MCF 10A (cell line): ENCODE data around the gene OR9Q1. TPM values are rescaled to one million over a fixed set of nuclear protein-coding genes. Genes with fewer than 3 reads are reported as not detected.

Experiments used
- BruUV-seq: library from RNA; stranded (reverse); fragments of 400-500 nt; replicated peaks from 2 replicates; lab custom pipeline; 2021; lab: Mats Ljungman, UMichigan
- CTCF ChIA-PET: fragments of 300-600 bp; sonication (Branson Sonifier 250); formaldehyde crosslinking; extraction: SDS; loops from one replicate; lab custom pipeline; 2021; ENCODE audit warnings: antibody characterized with exemption, inconsistent platforms; lab: Yijun Ruan, JAX
- POLR2A ChIA-PET: fragments of 300-600, 350-650 bp; sonication (Branson Sonifier 250); formaldehyde crosslinking; extraction: SDS; loops from one replicate; lab custom pipeline; 2020; ENCODE audit warnings: antibody characterized with exemption, inconsistent platforms; lab: Yijun Ruan, JAX
- DNase-seq: peaks from one replicate; pipeline ENCODE4 v3.0.0-alpha.2; 2018; ENCODE audit not compliant: unreplicated experiment
- H3K27ac Mint-ChIP-seq: one replicate; pipeline ENCODE4 v1.8.0; 2022; ENCODE audit warnings: mild to moderate bottlenecking, low read depth, mixed read lengths; ENCODE audit not compliant: unreplicated experiment
- H3K27me3 Mint-ChIP-seq: one replicate; pipeline ENCODE4 v1.8.0; 2022; ENCODE audit warnings: mixed read lengths; ENCODE audit not compliant: insufficient read depth, unreplicated experiment
- H3K36me3 Mint-ChIP-seq: one replicate; pipeline ENCODE4 v1.8.0; 2022; ENCODE audit warnings: mild to moderate bottlenecking, moderate library complexity, mixed read lengths; ENCODE audit not compliant: insufficient read depth, unreplicated experiment
- H3K4me1 Mint-ChIP-seq: one replicate; pipeline ENCODE4 v1.8.0; 2022; ENCODE audit warnings: mixed read lengths; ENCODE audit not compliant: insufficient read depth, unreplicated experiment
- H3K4me3 Mint-ChIP-seq: one replicate; pipeline ENCODE4 v1.8.0; 2022; ENCODE audit warnings: mild to moderate bottlenecking, moderate library complexity, mixed read lengths; ENCODE audit not compliant: unreplicated experiment
- H3K9me3 Mint-ChIP-seq: one replicate; pipeline ENCODE4 v1.8.0; 2022; ENCODE audit warnings: mixed read lengths; ENCODE audit not compliant: unreplicated experiment
- intact Hi-C: fragments of 100-400 bp; cut with micrococcal nuclease; formaldehyde crosslinking; loops from 2 replicates; pipeline ENCODE4 v1.14.1; 2022
- total RNA-seq: library from RNA; stranded (reverse); gene quantifications from 2 replicates; pipeline ENCODE4 v1.2.3, GENCODE V29; 2022
- TF ChIP-seq, protein P1 (sequence below): fragments of 200-600 bp; IDR thresholded peaks from one replicate; pipeline ENCODE4 v1.8.0; 2022; ENCODE audit warnings: antibody characterized with exemption, mild to moderate bottlenecking; ENCODE audit not compliant: unreplicated experiment

The OR9Q1 gene
- total RNA-seq, 1 experiment from 2014 or later, result not detected

DNA sequence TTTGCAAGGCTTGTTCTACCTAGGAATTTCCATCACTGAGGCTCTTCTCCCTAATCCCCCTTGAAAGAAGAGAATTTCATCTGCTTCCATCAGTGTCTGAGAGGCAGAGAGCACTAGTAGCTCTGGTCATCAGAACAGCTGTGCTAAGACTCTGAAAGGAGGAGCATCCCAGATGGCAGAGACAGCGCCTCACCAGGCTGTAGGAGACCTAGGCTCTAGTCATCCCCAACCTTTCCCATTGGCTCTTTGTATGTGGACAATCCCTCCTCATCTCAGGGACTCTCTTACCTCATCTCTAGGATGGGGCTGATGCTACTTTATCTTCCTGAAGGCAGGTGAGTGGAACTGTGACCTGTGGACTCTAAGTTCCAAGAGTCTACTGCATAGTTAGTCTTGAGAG lies 110.5 kb downstream of the OR9Q1 start:
- TF ChIP-seq, protein P1, sequence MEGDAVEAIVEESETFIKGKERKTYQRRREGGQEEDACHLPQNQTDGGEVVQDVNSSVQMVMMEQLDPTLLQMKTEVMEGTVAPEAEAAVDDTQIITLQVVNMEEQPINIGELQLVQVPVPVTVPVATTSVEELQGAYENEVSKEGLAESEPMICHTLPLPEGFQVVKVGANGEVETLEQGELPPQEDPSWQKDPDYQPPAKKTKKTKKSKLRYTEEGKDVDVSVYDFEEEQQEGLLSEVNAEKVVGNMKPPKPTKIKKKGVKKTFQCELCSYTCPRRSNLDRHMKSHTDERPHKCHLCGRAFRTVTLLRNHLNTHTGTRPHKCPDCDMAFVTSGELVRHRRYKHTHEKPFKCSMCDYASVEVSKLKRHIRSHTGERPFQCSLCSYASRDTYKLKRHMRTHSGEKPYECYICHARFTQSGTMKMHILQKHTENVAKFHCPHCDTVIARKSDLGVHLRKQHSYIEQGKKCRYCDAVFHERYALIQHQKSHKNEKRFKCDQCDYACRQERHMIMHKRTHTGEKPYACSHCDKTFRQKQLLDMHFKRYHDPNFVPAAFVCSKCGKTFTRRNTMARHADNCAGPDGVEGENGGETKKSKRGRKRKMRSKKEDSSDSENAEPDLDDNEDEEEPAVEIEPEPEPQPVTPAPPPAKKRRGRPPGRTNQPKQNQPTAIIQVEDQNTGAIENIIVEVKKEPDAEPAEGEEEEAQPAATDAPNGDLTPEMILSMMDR, result no peak
- no peaks in the 10 kb centered on the region for H3K27me3 Mint-ChIP-seq
- no peaks in the 10 kb centered on the region for H3K9me3 Mint-ChIP-seq
- no peaks in the 10 kb centered on the region for H3K36me3 Mint-ChIP-seq
- no peak overlapping the region for H3K4me3 Mint-ChIP-seq
- no peak overlapping the region for H3K27ac Mint-ChIP-seq
- BruUV-seq, result no TSS peak
- DNase-seq, result no peak
- ChIA-PET CTCF (no interaction called here), POLR2A (interaction anchor here (0.8 kb wide), 1 partner anchor 232 kb away, joined by 3 read pairs; no protein-coding TSS in a partner anchor)
- H3K4me1 Mint-ChIP-seq, result peaks cover 10% of the 10 kb centered on the region
- intact Hi-C loops, result no loop called here

DNA sequence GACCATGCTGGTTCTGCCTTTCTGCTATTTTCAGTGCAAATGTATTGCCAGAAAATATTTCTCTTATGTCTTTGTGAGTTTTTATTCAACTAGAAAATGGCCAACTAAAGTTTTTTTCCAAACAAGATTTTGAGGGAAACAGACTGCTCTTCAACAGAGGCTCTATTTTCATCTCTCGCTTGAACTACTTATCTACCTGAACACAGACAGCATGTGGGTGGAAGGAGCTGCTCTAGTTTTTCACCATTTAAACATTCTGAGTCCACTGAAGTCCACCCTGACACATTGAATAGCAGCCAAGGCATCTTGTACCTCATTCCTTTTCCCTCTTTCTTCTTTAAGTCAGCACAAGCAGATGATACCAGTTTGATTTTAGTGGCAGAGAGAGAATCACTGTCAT lies 111.5 kb downstream of the OR9Q1 start:
- no peak for DNase-seq
- ChIA-PET POLR2A (no interaction called here), CTCF (interaction anchor here (0.7 kb wide), 1 partner anchor 388 kb away, joined by 3 read pairs; no protein-coding TSS in a partner anchor)
- H3K9me3 Mint-ChIP-seq, result no peaks in the 10 kb centered on the region
- H3K27me3 Mint-ChIP-seq, result no peaks in the 10 kb centered on the region
- TF ChIP-seq, protein P1, result no peak
- no peak overlapping the region for H3K27ac Mint-ChIP-seq
- peaks cover 10% of the 10 kb centered on the region for H3K4me1 Mint-ChIP-seq
- no peak overlapping the region for H3K4me3 Mint-ChIP-seq
- BruUV-seq, result no TSS peak
- intact Hi-C loops, result no loop called here
- H3K36me3 Mint-ChIP-seq, result no peaks in the 10 kb centered on the region

DNA sequence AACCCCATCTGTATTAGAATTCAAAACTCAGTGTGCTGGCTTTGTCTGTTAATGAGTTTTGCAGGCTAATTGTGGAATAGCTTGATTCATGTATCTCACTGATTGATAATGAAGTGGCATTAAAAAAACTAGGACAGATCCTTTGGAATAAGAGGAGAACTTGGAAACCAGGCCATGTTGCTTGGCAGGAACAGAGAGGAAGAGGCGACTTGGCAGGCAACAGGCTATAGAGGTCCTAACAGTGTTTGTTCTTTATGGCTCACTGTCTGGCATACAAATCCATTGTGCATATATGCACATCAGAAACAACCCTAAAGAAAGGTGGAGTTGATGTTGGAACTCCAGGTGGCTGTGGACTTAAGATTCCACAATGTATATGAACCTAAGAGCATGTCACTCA lies 119.1 kb downstream of the OR9Q1 start:
- no peaks in the 10 kb centered on the region for H3K36me3 Mint-ChIP-seq
- POLR2A ChIA-PET, result no interaction called here
- H3K27ac Mint-ChIP-seq, result no peak overlapping the region
- no TSS peak for BruUV-seq
- H3K9me3 Mint-ChIP-seq, result no peaks in the 10 kb centered on the region
- CTCF ChIA-PET, result no interaction called here
- intact Hi-C loops, result no loop called here
- no peak overlapping the region for H3K4me3 Mint-ChIP-seq
- TF ChIP-seq, protein P1, result no peak
- DNase-seq, result no peak
- no peaks in the 10 kb centered on the region for H3K27me3 Mint-ChIP-seq
- H3K4me1 Mint-ChIP-seq, result no peaks in the 10 kb centered on the region

DNA sequence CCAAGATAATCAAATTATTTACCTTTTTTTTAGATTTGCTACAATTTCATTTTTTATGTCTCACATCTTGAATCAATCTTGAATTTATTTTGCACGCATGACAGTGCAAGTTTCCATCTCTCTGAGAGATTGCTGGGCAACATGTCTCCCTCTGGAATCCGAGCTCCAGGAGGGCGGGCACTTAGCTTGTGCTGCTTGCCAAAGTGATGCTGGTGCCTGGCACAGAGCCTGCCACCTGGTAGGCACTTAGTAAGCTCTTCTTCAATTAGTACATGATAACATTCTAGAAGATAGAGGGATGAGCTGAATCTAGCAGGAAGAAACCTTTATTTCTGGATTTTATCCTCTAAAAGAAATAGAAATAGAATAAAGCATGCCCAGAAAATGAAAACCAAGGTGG lies 129.1 kb downstream of the OR9Q1 start:
- TF ChIP-seq, protein P1, result no peak
- POLR2A ChIA-PET, result interaction anchor here (0.6 to 1.0 kb wide), 3 partner anchors 15 to 391 kb away, joined by 3 to 4 read pairs (median 3); partner anchors contain the start of gene CTNND1
- CTCF ChIA-PET, result interaction anchor here (0.5 kb wide), 1 partner anchor 92 kb away, joined by 3 read pairs; no protein-coding TSS in a partner anchor
- intact Hi-C loops, result no loop called here
- no peaks in the 10 kb centered on the region for H3K36me3 Mint-ChIP-seq
- no peak for DNase-seq
- no peak overlapping the region for H3K4me3 Mint-ChIP-seq
- no TSS peak for BruUV-seq
- H3K9me3 Mint-ChIP-seq, result no peaks in the 10 kb centered on the region
- H3K27ac Mint-ChIP-seq, result no peak overlapping the region
- H3K27me3 Mint-ChIP-seq, result no peaks in the 10 kb centered on the region
- no peaks in the 10 kb centered on the region for H3K4me1 Mint-ChIP-seq
